Measurements from ENCODE around the gene CD2BP2.

- no peak for TF ChIP-seq EZH2 (IDR thresholded peaks at IDR 0.05; ENCODE audit: low read length, unreplicated experiment)
- TF ChIP-seq, protein P1, sequence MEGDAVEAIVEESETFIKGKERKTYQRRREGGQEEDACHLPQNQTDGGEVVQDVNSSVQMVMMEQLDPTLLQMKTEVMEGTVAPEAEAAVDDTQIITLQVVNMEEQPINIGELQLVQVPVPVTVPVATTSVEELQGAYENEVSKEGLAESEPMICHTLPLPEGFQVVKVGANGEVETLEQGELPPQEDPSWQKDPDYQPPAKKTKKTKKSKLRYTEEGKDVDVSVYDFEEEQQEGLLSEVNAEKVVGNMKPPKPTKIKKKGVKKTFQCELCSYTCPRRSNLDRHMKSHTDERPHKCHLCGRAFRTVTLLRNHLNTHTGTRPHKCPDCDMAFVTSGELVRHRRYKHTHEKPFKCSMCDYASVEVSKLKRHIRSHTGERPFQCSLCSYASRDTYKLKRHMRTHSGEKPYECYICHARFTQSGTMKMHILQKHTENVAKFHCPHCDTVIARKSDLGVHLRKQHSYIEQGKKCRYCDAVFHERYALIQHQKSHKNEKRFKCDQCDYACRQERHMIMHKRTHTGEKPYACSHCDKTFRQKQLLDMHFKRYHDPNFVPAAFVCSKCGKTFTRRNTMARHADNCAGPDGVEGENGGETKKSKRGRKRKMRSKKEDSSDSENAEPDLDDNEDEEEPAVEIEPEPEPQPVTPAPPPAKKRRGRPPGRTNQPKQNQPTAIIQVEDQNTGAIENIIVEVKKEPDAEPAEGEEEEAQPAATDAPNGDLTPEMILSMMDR (conservative IDR thresholded peaks at IDR 0.05; ENCODE audit: low read depth, low read length) = no peak
- TF ChIP-seq EZH2phosphoT487 (IDR thresholded peaks at IDR 0.05; ENCODE audit: borderline replicate concordance, low read length) = no peak
Measured at GRCh38 chr16:30376461-30376902, 21.4 kb upstream of the CD2BP2 start.

All from PC-3 (cell line).